Stimulated activated CD8-positive, alpha-beta memory T cell treated with anti-CD3 and anti-CD28 coated beads, Interleukin-7, amount 100 ng/mL, for 24 hours (primary cell): ENCODE results near the gene MPDU1.

Experiments used
- DNase-seq: peaks from one replicate; pipeline ENCODE4 v3.0.0-alpha.2; 2020; ENCODE audit warnings: low read depth

Gene MPDU1

GRCh38 chr17:7560172-7561027 is 23.3 kb upstream of the MPDU1 start:
- DNase-seq: peak; percentile 47

DNA sequence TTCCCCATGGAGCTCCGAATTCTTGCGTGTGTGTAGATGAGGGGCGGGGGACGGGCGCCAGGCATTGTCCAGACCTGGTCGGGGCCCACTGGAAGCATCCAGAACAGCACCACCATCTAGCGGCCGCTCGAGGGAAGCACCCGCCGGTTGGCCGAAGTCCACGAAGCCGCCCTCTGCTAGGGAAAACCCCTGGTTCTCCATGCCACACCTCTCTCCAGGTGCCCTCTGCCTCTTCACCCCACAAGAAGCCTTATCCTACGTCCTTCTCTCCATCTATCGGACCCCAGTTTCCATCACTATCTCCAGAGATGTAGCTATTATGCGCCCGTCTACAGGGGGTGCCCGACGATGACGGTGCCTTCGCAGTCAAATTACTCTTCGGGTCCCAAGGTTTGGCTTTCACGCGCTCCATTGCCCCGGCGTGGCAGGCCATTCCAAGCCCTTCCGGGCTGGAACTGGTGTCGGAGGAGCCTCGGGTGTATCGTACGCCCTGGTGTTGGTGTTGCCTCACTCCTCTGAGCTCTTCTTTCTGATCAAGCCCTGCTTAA is 22.6 kb upstream of the MPDU1 start:
- peak; percentile 70 for DNase-seq

DNA sequence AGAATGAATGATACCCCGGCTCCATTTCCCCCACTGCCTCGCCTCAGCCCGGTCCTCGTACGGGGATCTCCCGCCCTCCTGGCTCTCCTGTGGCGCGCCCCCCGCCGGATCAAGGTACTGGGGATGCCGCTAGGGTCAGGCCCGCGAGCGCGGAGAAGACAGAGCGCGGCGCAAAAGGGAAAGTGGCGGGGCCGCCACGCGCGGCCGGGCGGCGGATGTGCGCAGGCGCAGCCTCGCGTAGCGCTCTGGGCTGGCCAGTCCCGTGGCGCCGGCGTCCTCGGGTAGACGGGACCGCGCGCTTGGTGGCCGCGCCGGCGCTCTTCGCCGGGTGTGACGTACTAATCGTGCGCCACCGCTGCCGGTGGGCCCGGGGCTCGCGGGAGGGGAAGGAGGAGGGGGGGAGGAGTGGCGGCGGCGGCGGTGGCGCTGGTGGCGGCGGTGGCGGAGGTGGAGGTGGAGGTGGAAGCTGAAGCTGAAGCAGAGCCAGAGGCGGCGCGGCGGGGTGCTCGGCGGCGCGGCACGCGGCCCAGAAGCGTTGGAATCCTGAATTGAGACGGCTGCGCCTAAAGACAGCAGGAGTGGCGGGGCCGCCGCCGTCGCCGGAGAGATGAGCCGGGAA is 22.0 kb upstream of the MPDU1 start, which contains the start of gene SENP3:
Gene SENP3 (plus strand): TSS at position 331 of the 619 bp plus-strand sequence. CDS start 1,158 bp downstream, outside the sequence.
- DNase-seq: peak; percentile 79

DNA sequence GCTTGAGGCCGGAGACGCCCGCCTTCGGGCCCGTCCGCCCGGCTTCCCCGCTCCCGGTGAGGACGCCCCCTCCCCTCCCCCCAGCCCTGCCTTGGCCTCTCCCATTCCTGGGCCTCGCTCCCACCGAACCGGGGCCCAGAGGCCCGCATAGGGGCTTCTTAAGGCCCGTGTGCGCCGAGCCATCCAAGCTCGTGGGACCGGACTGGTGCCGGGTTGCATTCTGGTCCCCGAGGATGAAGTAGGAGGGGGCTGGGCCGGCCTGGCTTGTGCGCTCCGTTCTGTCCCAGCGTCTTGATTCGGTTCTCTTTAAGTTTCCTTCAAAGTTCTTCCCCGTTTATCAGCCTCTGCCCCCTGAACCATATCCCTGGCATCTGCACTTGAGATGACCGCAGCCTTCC is 21.4 kb upstream of the MPDU1 start:
- DNase-seq: no peak

DNA sequence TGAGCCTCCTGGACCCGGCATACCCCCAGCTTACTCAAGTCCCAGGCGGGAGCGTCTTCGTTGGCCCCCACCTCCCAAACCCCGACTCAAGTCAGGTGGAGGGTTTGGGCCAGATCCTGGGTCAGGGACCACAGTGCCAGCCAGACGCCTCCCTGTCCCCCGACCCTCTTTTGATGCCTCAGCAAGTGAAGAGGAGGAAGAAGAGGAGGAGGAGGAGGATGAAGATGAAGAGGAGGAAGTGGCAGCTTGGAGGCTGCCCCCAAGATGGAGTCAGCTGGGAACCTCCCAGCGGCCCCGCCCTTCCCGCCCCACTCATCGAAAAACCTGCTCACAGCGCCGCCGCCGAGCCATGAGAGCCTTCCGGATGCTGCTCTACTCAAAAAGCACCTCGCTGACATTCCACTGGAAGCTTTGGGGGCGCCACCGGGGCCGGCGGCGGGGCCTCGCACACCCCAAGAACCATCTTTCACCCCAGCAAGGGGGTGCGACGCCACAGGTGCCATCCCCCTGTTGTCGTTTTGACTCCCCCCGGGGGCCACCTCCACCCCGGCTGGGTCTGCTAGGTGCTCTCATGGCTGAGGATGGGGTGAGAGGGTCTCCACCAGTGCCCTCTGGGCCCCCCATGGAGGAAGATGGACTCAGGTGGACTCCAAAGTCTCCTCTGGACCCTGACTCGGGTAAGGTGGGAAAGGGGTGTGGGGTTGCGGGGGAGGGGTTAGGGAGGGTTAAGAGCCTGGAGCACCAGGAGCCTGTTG is 20.4 kb upstream of the MPDU1 start:
- DNase-seq: no peak

GRCh38 chr17:7569571-7569970 is 14.1 kb upstream of the MPDU1 start:
- no peak for DNase-seq

- DNase-seq: no peak
These were observed 13.3 kb upstream of the MPDU1 start for GRCh38 chr17:7570351-7570750.

DNA sequence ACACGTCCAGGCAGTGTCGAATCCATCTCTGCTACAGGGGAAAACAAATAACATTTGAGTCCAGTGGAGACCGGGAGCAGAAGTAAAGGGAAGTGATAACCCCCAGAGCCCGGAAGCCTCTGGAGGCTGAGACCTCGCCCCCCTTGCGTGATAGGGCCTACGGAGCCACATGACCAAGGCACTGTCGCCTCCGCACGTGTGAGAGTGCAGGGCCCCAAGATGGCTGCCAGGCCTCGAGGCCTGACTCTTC is 11.4 kb upstream of the MPDU1 start:
- no peak for DNase-seq

DNA sequence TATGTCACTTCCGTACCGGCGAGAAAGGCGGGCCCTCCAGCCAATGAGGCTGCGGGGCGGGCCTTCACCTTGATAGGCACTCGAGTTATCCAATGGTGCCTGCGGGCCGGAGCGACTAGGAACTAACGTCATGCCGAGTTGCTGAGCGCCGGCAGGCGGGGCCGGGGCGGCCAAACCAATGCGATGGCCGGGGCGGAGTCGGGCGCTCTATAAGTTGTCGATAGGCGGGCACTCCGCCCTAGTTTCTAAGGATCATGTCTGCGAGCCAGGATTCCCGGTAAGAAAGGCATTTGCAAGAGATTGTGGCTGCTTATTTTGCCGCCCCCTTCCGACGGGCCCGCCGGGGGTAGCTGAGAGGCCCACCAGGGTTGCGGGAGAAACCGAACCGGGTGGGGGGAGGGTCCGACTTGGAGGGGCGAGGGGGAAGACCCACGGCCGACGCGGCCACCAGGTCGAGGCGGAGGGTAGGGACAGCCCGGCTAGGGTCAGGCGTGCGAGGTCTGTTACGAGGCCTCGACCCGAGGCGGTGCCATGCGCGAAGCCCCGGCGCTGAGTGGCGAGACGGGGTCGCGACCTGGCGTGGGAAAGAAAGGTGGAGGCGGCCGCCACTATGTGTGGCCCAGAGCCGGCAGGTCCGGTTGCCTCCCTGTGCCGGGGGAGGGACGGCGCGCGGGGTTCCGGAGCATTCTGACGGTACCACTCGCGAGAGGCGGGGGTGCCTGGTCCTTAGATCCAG is 10.9 kb upstream of the MPDU1 start:
- peak; percentile 98 for DNase-seq

DNA sequence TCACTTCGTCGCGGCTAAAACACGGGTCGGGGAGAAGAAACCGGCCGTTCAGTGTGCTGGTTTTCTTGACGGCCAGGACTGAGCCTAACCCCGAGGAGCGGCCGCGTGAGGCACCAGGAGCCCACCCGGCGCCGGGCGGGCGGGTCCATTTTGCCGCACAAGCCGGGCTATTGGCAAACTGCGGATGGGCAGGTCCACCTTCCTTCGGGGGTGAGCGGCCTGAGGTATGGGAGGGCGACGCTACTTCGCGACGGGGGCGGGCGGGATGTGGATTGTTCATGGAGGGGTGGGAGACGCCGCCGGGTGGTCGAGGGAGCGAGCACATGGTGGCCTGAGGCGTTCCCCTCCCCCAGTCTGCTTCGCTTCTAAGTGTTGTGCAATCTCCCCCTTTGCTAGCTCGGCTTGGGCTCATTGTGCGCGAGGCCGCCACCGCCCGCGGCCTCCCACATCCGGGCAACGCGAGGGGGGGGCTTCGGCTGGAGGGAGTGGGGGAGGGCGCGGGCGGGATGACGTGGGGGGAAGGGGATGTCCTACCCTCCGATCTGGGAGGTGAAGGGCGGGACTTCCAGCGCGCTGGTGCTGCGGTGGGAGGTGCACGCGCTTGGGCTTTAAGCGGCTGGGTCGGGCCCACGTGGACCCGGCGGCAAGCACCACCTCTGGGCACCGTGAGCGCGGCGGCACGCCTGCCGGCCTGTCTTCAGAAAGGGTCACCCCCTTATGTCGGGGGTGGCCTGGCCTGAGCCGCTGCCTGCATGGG is 10.2 kb upstream of the MPDU1 start:
- DNase-seq: peak; percentile 87

DNA sequence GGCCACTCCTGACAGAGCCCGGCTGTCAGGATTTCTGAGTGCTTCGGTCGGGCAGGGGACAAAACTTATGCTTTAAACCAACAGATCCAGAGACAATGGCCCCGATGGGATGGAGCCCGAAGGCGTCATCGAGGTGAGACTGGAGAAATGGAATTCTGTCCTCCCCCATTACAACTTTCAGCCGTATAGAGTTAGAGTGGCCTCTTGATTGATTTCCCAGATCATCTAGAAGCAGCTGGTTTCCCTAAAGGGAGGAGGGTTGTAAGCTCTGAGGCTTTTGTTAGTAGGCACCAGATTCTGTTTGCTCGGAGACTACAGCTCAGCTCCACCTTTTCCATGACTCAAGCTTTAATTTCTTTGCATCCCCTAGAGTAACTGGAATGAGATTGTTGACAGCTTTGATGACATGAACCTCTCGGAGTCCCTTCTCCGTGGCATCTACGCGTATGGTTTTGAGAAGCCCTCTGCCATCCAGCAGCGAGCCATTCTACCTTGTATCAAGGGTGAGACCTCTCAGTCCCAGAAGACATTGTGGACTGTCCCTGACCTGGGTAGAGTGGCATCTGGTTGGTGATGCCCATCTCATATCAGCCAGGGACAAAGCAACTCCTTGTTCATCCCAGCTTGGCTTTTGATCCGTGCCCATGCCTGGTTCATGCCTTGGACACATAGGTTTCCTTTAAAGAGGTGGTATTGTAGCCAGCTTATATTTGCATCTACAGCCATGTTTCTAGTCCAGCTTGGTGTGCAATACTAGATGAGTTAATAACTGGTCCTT is 9.3 kb upstream of the MPDU1 start:
- no peak for DNase-seq

DNA sequence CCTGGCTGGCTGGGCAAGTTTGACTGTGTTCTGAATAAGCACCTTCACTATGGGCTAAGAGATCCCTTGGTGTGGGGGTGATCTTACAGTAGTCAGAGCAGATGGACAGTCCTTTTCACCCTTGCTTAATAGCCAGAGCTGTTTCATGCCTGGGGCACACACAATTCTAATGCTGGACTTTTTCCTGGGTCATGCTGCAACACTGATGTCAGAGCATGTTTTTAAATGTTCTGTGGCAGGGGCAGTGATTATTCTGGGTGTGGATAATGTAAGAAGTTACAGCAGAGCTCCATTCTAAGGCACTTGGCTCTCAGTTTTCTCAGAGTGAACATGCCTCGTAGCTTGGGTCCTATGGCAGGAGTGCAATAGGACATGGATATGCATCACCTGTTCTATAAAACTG is 8.2 kb upstream of the MPDU1 start:
- DNase-seq: no peak

DNA sequence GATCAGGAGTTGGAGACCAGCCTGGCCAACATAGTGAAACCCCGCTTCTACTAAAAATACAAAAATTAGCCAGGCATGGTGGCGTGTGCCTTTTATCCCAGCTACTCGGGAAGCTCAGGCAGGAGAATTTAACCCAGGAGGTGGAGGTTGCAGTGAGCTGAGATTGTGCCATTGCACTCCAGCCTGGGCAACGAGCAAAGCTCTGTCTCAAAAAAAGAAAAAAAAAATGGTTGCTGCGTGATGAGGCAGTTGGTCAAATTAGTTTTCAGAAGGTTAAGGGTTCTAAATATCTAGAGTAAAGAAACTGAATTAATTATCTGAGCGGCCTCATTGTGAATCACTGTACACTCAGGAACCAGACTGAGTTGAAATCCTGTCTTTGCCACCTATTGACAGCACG is 7.7 kb upstream of the MPDU1 start:
- DNase-seq: no peak

DNA sequence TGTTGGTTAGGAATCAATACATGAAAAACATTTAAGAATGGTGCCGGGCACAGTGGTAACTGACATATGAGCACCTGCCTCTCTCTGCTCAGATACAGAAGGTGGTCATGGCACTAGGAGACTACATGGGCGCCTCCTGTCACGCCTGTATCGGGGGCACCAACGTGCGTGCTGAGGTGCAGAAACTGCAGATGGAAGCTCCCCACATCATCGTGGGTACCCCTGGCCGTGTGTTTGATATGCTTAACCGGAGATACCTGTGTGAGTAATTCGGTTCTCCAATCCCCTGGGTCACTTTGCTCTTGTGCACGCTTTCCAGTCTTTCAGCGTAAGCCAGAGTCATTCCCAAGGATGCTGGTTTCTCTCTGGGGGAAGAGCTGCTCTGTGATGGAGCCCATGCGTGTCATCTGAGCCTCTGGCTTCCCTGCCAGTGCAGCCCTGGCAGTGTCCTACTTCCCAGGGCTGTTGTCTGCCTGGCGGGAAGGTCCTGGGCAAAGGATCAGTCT is 7.2 kb upstream of the MPDU1 start:
- DNase-seq: no peak

DNA sequence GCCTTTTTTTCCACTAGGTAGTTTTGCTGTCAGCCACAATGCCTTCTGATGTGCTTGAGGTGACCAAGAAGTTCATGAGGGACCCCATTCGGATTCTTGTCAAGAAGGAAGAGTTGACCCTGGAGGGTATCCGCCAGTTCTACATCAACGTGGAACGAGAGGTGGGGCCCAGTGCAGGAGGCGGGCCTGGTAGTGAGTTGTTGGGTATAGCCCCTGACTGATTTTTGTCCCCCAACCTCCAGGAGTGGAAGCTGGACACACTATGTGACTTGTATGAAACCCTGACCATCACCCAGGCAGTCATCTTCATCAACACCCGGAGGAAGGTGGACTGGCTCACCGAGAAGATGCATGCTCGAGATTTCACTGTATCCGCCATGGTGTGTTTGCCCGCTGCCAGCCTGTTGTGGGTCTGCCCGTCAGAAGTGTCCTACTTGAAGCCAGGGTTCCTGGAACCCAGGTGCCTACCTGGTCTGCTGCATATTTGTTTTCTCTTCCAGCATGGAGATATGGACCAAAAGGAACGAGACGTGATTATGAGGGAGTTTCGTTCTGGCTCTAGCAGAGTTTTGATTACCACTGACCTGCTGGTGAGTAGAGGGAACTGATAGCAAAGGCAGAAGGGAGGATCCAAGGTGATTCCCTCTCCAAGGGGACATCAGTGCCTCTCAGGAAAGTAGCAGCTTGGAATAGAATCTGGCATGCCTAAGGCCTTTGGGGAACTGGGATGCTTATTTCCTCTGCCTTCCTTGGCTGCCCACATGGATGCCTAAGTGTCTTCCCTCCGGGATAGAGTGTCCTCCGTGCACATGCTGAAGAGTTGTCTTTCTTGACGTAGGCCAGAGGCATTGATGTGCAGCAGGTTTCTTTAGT is 6.1 kb upstream of the MPDU1 start:
- DNase-seq: no peak

DNA sequence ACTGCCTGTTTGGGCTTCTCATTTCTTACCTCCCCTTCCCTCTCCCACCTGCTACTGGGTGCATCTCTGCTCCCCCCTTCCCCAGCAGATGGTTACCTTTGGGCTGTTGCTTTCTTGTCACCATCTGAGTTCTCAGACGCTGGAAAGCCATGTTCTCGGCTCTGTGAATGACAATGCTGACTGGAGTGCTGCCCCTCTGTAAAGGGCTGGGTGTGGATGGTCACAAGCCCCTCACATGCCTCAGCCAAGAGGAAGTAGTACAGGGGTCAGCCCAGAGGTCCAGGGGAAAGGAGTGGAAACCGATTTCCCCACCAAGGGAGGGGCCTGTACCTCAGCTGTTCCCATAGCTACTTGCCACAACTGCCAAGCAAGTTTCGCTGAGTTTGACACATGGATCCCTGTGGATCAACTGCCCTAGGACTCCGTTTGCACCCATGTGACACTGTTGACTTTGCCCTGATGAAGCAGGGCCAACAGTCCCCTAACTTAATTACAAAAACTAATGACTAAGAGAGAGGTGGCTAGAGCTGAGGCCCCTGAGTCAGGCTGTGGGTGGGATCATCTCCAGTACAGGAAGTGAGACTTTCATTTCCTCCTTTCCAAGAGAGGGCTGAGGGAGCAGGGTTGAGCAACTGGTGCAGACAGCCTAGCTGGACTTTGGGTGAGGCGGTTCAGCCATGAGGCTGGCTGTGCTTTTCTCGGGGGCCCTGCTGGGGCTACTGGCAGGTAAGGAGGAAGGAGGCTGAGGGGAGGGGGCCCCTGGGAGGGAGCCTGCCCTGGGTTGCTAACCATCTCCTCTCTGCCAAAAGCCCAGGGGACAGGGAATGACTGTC is 4.4 kb upstream of the MPDU1 start, which contains the start of gene CD68:
Gene CD68 (plus strand): TSS at position 638 of the 833 bp plus-strand sequence. CDS start 40 bp downstream, at position 678.
- DNase-seq: peak; percentile 55

- DNase-seq: no peak
These were observed 3.6 kb upstream of the MPDU1 start for GRCh38 chr17:7579834-7580603.
